ENCODE data around the gene MACROD1.

MACROD1 gene

DNA sequence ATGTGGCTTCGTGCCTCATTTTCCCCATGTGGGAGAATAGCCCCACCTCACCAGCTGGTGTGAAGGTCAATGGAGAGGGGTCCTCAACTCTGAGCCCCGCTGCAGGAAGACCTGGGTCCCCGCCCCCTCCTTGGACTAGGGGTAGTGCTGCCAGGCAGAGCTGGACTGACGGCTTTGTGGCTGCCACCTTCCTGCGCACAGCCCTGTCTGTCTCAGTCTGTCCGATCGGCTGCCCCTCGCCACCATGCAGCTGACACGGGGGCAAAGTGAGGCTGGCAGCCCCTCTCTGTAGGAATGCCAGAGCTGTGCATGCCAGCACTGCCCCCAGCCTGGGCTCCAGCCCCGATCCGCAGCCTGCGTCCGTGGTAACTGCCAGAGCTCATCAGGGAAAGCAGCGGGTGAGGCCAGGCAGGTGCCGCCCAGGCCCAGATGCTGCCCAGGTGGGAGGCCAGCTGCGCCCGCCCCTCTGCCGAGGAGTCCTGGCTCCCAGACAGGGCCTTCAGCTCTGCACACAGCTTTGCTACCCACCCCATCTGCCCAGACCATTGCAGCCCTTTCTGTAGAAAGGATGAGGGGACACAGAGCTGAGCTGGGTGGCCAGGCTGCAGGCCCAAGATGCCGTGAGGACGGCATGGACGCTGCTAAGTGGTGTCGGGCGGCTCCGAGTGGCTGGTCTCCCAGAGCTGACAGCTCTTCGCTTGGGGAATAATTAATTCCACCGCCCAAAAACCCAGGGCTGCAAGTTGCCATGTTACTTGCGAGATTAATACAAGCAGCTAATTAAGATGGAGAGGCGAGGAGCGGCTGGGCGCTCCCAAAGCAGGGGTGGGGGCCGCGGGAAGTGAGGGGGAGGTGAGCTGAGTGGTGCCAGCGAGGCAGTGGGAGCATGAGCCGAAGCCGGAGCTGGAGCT is 149.7 kb downstream of the MACROD1 start:
- DNase-seq (ENCODE audit: low read depth, low spot score) = no peak

DNA sequence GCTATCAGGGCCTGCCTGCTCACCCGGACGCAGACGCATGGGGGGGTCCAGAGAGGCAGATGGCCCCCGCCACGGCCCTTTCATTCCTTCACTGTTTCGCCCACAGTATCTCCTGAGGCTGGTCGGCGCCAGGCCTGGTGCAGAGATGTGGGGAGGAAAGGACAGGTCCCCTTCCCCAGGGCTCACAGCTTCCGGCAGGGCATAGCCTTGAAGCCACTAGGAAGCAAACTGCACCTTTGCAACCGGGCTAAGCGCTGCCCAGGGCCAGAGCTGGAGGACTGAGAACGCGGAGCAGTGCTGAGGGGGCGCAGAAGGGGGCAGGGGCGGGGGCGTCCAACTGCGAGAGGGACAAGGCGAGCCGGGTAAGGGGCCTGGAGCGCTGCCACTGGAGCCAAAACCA is 150.4 kb downstream of the MACROD1 start:
- no peak for DNase-seq (ENCODE audit: low read depth, low spot score)

DNA sequence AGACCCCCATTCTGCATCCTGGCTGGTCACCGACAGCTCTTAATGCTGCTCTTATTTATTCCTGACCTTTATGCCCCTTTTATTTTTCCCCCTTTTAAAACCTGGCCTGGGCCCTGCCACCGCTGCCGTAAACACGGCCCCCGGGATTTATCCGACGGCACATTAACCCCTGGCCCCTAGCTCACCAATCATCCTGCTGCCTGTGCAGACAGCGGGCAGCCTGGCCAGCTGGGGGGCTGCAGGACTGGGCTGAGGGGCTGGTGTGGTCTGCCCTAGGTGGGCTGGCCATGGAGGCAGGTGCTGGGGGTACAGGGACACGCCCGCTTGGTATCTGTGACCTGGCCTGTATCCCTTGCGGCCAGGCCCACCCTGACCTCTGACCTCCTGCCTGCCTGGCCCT is 151.6 kb downstream of the MACROD1 start:
- DNase-seq (ENCODE audit: low read depth, low spot score) = no peak

DNA sequence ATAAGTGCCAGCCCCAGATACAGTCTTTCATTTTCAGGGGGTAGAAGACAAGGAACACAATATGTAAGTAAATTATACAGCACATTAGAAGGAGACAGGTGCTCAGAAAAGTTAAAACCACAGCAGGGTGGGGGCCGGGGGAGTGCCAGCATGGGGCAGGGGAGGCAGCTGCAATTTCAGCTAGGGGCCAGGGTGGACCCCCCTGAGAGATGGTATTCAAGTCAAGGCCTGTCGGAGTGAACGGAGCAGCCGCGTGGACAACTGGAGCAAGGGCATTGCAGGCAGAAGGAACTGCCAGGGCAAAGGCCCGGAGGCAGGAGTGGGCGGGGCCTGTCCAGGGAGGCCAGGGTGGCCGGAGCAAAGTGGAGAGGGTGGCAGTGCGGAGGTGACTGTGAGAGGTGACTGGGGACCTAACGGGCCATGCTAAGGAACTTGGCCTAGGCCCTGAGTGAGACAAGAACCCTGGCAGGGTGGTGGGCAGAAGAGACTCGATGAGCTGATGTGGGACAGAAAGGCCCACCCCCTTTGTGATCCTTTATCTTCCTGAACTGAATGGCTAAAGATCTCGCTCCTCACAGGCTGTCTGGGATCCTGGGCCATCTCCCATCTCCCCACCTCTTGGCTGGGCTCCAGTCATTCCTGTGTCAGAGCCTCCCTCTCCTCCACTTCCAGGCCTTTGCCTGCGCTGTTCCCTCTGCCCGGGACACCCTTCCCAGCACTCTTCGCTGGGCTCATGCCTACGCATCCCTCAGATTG is 152.6 kb downstream of the MACROD1 start:
- no peak for DNase-seq (ENCODE audit: low read depth, low spot score)

DNA sequence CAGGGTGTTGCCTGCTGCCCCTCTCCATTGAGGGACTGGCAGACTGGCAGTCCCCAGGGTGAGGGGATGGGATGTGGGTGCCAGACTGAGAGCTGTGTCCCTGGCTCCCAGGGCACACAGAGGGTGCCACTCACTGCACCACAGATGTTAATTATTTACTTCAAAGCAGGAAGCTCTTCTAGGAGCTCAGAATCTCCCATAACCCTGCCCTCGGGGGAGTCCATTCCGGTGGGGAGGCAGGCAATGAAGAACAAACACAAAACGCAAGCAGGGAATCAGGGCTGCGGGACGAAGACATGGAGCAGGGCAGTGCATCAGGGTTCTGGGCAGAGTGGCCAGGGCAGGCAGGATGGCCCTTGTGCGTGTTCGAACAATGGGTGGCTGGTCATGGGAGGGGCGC is 154.5 kb downstream of the MACROD1 start:
- DNase-seq (ENCODE audit: low read depth, low spot score) = no peak

DNA sequence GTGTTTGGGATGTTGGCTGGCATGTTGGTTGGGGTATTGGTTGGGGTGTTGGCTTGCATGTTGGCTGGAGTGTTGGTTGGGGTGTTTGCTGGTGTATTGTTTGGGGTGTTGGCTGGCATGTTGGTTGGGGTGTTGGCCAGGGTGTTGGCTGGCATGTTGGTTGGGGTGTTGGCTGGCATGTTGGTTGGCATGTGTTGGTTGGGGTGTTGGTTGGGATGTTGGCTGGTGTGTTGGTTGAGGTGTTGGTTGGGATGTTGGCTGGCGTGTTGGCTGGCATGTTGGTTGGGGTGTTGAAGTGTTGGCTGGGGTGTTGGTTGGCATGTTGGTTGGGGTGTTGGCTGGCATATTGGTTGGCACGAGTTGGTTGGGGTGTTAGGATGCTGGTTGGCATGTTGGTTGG is 155.1 kb downstream of the MACROD1 start:
- no peak for DNase-seq (ENCODE audit: low read depth, low spot score)

DNA sequence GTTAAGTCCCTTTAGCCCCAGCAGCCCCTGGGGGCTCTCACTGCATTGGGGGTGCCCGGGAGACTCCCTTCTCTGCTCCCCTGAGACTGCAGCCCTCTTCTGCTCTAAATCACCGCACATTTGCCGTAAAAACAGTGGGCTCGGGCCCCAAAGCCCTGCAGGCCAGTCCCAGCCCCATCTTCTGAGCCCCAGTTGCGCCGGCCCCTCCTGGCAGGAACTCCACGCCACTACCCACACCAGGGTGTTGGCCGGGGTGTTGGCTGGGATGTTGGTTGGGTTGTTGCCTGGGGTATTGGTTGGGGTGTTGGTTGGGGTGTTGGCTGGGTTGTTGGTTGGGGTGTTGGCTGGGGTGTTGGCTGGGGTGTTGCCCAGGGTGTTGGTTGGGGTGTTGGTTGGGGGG is 156.2 kb downstream of the MACROD1 start:
- no peak for DNase-seq (ENCODE audit: low read depth, low spot score)

DNA sequence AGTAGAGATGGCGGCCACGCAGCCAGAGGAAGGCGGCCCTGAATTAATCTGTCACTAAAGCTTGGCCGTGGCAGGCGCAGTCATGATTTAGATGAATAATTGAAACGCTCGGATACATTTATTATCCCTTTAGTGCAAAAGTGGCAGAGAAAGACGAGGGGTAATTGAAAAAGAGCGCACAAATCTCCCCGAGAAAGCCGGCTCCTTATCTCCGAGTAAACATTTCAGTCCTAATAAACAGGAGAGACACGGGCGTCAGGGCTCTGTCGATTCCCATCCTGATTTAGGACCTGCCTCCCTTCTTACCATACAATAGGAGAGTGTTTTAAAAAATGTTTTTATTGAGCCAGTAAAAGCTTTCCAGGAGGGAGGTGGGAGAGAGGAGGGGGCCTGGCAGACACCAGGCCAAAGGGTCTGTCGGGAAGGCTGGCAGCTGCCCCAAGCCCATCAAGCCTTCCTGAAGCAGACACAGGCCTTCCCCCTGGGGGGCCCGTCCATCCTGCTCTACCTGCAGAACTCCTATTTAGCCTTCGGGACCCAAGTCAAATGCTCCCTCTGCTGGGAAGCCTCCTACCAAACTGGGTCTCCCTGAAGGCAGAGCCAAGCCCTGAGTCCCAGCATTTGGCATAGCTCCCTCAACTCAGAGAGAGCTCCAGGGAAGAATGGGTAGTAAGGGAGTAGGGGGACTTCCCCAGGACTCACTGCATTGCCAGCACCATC is 156.8 kb downstream of the MACROD1 start:
- no peak for DNase-seq (ENCODE audit: low read depth, low spot score)

DNA sequence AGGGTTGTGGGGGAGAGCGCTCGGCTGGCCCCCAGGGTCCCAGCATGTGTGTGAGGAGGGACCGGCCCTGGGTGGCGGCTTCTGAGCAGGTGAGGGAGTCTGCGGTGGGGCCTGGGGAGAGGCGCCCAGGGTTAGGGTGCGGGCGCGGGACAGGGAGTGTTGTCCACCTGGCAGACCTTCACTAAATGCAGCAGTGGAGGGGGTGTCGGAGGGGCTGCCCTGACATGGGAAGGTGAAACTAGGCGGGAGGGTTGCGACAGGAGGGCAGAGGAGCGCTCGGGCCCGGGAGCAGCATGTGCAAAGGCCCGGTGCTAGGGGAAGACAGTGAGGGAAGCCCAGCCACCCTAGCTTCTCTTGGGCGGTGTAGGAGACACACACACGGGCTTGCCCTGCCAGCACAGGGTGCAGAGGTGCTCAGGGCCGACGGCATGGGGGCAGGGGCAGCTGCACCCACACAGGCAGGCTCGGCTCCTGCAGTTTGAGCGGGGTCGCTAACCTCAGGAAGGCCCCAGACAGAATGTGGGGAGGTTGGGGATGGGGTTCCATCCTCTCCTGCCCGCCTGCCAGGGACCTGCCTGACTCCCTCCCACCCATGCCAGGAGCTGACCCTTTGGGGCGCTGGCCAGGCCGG is 157.5 kb downstream of the MACROD1 start:
- no peak for DNase-seq (ENCODE audit: low read depth, low spot score)

DNA sequence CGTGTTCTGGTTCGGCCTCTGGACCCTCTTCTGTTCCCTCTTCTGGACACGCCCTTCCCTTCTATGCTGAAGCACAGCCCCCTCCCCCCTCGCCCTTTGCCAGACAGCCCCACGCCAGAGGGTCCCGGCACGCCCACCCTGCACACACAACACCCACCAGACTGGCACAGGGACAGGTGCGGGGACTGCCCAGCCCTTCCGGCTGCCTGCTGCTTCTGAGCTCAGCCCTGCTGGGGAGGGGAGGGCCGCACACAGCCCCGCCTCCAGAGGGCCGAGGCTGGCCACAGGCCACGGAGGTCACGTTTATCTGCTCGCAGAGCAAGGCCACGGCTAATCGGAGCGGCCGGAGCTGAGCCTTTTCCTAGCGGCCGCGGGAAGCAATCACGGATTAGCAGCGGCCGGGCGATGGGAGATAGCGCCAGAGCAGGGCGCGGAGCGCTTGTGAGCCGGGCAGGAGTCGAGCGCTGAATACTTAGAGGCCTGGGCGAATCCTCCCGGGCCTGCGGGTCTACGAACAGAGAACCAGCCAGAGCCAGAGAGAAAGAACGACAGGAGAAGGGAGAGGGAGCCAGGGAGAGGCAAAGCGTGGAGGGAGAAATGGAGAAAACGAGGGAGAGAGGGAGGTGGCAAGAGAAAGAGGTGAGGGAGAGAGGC is 158.2 kb downstream of the MACROD1 start:
- DNase-seq (ENCODE audit: low read depth, low spot score) = no peak

DNA sequence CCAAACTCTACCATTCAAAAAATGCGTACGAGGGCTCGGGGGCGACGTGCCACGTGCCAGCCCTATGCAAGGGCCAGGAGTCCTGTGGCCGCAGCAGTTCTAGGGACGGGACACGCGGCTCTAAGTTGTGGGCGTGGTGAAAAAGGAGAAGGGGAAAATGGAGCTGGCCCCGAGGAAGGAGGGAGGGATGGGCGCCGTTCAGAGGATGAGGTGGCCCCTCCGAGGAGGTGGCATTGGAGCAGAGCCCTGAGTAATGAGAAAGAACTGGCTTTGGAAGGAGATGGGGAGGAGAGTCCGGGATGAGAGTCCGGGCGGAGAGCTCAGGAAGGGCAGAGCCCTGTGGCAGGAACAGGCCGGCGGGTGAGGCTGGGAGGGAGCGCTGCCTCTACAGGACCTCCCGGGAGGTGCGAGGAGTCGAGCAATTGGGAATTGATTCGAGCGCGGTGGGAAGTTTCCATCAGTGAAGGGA is 158.7 kb downstream of the MACROD1 start:
- no peak for DNase-seq (ENCODE audit: low read depth, low spot score)

DNA sequence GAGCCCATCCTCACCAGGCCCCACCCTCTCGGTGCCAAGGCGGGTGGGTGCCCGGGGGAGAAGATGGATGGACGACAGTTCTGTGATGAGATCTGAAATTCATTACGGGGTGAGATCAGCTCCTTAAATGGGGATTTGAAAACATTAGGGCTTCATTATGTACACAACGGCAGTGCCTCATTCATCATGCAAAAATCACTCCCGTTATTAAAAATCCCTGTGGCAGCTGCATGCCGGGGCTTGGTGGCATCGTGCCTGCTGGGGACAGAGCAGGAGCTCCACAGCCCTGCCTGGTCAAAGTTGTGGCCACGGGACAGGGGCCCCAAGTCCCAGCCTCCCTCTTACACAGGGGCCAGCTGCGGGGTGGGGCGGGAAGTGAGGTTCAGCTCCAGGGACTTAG is 159.5 kb downstream of the MACROD1 start:
- no peak for DNase-seq (ENCODE audit: low read depth, low spot score)

DNA sequence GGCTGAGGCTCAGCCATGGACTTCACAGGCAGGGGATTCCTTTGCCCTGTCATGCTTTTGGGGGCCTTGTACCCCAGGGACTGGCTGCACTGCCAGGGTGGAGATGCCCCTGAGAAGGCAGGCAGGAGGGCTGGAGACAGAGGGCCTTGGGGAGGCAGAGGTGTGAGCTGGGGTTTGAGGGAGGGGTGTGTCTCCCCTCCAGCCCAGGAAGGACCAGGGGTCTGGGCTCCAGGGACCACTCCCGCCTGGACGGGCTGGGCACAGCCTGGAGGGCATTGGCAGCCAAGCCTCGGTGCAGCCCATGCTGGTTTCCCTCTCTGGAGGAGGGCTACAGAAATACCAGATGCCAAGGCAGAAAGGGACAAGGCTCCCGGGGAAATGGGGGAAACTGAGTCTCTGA is 160.2 kb downstream of the MACROD1 start:
- no peak for DNase-seq (ENCODE audit: low read depth, low spot score)

DNA sequence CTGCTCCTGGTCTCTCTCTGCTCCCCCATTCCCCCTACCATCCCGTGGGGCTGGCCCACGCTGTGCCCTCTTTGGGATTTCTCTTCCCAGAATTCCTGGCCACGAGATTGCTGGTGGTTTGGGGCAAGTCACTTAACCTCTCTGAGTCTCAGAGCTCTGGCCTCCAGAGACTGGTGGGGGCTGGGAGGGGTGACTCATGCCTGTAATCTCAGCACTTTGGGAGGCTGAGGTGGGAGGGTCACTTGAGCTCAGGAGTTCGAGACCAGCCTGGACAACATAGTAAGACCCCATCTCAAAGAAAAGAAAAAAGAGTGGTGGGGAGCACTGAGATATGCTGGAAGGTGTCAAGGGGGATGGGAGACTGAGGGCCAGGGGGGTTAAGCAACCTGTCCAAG is 161.3 kb downstream of the MACROD1 start:
- no peak for DNase-seq (ENCODE audit: low read depth, low spot score)

DNA sequence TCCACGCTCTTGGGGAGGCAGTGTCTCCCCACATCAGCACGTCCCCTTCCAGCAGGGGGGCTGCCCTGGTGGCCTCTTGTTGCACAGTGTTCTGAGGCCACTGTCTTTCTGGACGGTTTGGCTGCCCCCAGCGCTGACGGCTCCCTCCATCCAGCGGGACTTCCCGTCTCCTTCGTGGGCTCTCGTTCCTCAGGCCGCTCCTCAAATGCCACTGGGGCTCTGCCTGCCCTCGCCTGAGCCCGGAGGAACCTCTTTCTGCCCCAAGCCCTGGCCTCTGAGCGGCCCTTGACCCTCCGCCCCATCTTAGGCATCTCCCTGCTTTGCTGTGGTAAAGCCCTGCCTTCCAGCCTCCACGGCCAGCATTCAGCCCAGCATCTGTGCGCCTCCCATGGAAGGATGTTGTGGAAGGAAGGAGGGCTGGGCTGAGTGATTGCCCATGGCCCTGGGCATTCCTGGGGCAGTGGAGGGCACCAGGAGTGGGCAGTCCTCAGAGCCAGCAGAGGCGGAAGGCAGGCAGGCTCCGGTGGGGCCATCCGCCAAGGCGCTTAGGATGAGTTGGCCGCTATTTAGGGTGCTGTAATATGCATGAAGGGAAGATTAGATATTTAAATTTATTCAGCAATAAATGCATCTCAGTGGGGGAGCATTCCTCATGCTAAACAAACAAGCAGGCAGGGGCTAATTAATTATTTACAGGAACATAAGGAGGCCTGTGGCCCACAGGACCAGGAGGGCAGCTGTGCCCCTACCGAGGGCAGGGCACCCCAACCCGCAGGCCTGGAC is 161.9 kb downstream of the MACROD1 start:
- no peak for DNase-seq (ENCODE audit: low read depth, low spot score)

DNA sequence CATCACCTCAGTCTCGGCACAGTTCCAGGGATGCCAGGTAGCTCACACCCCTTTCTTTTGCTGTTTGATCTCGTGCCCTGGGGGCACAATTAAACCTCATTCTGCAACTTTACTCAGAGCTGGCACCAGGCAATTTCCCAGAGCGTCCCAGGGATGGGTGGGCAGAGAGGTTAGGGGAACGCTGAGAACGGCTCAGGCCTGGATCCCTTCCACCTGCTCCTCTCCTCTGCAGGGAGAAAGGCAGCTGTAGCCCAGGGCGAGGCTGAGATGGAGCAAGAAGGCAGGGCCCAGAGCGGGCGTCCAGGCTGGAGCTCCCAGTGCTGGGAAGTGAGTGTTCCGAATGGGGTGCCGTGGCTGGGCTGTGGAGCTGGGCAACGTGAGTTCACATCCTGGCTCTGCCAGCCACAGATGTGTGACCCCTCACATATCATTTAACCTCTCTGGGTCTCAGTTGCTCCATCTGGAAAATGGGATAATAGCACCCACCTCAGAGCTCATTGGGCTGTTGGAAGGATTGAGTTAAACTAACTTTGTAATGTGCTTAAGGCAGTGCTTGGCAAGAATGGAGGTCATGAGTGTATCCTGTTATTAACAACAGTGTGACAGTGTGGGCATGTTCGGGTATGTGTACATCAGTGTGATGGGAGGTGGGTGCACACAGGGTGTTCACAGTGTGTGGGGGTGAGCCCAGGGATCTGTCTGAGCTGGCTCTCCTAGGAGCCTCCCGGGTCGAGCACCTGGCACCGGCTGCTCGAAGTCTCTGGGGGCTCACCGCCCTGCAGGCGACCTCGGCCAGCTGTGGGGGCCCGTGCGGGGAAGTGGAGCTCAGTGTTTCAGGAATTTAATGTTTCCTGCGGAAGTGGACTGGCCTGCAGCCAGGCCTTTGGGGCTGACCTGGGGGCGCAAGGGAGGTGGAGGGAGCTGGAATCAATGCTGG is 164.2 kb downstream of the MACROD1 start:
- no peak for DNase-seq (ENCODE audit: low read depth, low spot score)

DNA sequence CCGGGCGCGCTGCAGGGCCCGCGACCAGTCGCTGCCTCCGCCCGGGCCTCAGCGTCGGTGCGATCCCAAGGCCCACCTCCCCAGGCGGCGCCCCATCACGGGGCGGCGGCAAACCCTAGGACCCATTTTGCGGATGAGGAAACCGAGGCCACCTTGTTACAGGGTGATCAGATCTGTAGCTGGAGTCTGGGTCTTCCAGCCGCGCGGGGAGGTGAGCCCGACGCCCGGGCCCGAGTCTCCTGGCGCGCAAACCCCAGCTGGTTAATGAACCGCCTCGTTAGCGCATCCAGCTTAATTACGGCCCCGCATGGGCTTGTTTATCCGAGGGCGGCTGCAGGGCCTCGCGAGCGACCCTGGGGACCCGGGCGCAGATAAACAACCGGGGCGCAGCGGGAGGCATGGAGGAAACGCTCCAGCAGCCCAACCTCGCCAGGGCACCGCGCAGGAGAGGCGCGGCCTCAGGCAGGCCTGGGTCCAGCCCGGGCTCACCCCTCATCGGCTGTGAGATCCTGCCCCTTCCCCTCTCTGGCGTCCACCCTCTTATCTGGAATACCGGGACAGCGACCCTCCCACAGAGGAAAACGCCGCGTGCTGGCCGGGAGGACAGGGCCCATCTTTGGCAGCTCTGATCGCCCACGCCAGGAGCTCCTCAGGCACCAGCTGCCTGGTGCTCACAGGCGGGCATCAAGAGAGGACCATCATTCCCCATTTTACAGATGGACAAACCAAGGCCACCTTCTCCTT is 165.0 kb downstream of the MACROD1 start:
- DNase-seq (ENCODE audit: low read depth, low spot score) = no peak

DNA sequence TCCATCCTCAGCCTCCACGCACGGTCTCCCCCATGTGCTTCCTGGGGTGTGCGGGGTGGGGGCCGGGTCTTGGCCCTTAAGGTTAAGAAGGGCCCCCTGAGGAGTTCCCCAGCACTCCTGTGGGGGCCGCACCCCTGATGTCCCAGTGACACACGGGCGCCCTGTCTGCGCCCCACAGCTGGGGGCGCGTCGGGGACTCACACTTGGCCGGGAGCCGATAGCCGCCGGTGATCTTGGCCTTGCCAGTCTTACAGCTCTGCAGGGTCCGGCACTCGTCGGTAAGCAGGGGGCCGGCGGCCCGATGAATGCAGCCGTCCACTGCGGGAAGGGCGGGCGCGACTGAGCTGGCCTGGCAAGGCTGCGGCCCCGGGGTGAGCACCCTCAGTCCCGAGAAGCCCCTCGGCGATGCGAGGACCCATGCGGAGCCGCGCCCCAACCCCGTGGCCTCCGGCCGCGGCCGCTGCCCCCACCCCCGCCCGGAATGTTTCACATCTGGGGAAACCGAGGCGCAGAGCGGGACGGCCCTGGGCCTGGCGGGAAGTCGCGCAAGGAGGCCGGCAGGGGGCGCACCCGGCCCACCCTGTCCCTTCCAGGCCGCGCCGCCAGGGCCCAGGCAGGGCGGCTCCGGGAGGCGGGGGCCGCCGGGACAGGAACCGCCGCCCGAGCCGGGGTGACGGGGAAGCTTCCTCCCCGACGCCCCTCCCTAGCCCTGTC is 165.7 kb downstream of the MACROD1 start:
- no peak for DNase-seq (ENCODE audit: low read depth, low spot score)
